Epithelial cell of proximal tubule (primary cell): Measurements from ENCODE around the gene BARHL1. TPM values are rescaled to one million over a fixed set of nuclear protein-coding genes. Genes with fewer than 3 reads are reported as not detected.

Experiments
- DNase-seq: peaks from one replicate; pipeline ENCODE4 v3.0.0-alpha.2; 2011; ENCODE audit warnings: low read depth
- H3K4me3 ChIP-seq: 2 replicates; pipeline ENCODE4 v1.5.1; 2011; ENCODE audit warnings: low read depth, mild to moderate bottlenecking, low read length
- total RNA-seq: library from RNA; depleted of rRNA; stranded (reverse); fragments of >200 nt; gene quantifications from 2 replicates; pipeline ENCODE4 v1.2.3, GENCODE V29; 2015
- TF ChIP-seq, protein P1 (sequence below): conservative IDR thresholded peaks from 2 replicates; pipeline ENCODE4 v1.5.1; 2012; ENCODE audit warnings: low read depth, mild to moderate bottlenecking, low read length

The BARHL1 gene
- total RNA-seq, 1 donor from 2014 or later, result not detected

DNA sequence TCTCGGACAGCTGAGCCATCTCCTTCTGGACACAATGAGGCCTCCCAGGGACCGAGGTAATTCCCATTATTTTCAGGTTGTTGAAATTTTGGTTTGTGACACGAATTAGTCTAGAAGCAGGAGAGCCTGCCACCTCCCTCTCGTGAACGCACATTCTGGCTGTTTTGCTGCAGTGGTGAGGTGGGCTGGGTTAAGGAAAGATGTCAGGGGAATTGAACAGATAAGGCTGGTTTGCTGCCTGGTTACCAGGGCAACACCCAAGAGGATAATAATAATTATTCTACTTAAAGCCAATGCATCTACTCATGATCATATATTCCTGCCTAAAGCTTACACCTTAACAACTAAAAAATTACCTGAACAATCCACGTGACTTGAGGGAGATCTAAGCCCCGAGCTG is 49.3 kb downstream of the BARHL1 start:
- TF ChIP-seq, protein P1, sequence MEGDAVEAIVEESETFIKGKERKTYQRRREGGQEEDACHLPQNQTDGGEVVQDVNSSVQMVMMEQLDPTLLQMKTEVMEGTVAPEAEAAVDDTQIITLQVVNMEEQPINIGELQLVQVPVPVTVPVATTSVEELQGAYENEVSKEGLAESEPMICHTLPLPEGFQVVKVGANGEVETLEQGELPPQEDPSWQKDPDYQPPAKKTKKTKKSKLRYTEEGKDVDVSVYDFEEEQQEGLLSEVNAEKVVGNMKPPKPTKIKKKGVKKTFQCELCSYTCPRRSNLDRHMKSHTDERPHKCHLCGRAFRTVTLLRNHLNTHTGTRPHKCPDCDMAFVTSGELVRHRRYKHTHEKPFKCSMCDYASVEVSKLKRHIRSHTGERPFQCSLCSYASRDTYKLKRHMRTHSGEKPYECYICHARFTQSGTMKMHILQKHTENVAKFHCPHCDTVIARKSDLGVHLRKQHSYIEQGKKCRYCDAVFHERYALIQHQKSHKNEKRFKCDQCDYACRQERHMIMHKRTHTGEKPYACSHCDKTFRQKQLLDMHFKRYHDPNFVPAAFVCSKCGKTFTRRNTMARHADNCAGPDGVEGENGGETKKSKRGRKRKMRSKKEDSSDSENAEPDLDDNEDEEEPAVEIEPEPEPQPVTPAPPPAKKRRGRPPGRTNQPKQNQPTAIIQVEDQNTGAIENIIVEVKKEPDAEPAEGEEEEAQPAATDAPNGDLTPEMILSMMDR, result no peak

DNA sequence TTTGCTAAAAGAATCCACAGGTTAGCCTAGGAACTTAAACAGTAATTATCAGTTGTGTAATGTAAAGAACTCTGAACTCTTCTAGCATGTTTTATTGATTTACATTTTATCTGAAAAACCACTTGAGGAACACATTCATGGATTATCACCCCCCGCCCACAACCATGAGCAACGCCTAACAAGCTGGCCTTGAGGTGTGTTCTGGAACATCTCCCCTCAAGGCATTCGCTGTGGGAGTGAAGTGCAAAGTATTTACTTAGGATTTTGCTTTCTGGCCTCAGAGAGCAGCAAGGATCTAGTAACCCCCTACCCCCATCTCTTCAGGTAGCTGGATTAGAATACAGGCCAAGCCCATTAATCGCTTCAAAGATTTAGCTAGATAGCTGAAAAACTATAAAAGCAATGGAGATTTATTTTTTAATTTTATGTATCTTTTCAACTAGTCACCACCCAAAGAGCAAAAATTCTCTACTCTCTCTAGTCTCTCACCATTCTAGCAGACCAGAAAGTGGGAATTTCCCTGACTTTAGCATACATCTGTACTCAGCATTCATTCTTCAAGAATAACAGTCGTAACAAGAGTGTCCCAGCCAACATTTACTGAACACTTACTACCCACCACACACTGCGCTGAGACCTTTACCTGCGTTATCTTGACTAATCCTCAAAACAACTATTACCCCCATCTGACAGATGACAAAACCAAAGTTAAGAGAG is 50.2 kb downstream of the BARHL1 start:
- TF ChIP-seq, protein P1, result no peak
- no peak for DNase-seq
- no peak overlapping the region for H3K4me3 ChIP-seq

More for the DNA sequence above, 49.3 kb downstream of the BARHL1 start:
- no peak for DNase-seq
- no peak overlapping the region for H3K4me3 ChIP-seq

DNA sequence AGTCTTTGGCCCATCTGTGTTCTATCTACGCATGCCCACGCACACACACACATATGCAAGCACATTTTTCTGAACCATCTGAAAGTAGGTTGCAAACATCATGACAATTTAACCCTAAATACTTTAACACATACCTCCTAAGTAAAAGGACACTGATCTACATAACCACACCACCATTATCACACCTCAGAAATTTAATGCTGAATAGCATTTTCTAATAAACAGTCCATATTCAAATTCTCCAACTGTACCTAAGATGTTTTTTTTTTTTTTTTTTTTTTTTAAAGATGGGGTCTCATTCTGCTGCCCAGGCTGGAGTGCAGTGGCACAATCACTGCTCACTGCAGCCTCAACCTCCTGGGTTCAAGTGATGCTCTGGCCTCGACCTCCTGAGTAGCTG is 51.9 kb downstream of the BARHL1 start:
- TF ChIP-seq, protein P1, result no peak
- DNase-seq, result no peak
- H3K4me3 ChIP-seq, result no peak overlapping the region

DNA sequence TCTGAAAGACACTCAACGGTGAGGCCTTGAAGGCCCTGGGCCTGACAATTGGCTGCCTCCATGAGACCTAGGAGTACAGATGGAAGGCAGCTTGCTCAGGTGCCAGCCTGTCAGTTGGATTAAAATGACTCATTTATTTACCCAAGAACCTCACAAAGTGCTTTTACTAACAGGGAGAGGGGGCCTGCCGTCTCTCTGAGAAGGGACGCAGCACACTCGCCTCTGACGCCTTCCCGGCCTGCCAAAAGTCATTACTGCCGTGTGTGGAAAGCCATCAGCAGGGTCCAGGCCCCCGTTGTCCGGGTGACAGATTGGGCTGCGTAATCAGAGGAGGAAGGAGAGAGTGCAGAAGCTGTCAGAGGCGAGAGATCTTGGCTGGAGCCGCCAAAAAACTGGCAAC is 54.9 kb downstream of the BARHL1 start:
- DNase-seq, result no peak

DNA sequence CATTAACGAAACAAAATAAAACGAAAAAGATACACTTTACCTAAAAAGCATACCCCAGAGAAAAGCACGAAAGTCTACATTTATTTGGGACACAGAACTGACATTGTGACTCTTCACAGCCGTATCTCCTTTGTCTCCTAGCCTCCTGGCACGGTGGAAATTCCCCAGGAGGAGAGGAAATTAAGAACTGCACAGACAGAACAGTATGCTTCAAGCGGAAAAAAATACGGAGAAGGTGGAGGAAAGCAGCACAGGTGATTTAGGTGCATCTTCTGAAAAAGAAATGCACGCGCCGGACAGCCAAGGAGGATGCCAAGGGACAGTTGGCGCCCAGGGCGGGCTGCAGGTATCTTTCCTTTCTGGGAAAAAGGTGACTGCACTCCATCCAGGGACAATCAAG is 55.4 kb downstream of the BARHL1 start:
- no peak overlapping the region for H3K4me3 ChIP-seq
- TF ChIP-seq, protein P1, result no peak
- DNase-seq, result no peak

More for the DNA sequence above, 54.9 kb downstream of the BARHL1 start:
- no peak overlapping the region for H3K4me3 ChIP-seq
- TF ChIP-seq, protein P1, result no peak

DNA sequence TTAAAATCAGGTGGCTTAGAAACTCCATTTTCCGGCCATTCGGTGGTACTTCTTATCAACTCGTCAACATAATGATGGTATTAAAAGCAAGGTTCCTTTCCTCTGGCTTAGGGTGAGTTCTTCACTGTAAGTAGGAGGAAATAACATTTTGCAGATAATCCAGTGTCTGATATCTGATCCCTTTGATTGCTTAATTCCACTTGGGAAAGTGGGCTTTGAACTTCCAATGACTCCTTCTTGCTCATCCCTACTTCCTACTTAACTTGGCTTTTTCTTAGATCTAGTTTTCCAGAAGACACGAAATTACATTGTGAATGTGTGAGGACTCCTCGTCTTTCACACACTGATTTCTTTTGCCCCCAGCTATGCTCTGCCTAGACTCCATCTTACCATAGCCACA is 55.8 kb downstream of the BARHL1 start:
- H3K4me3 ChIP-seq, result no peak overlapping the region
- DNase-seq, result no peak
- TF ChIP-seq, protein P1, result no peak

DNA sequence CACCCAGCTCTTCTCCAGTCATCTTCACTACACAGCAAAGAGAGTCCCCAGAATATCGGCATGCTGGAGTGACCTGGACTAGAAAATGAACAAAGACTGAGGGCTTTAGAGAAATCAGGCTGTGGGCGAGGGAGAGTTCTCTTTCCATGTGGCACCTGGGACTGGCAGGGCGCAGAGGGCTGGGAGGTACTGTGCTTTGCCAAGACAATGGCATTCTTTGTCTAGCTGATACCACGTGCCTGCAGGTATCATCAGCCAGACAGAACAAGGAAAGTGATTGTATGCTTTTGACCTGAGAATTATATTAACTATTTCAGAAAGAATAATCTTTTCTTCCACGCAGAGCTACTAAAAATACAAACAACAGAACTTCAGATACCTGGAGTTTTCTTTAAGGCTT is 56.9 kb downstream of the BARHL1 start:
- no peak for DNase-seq
- TF ChIP-seq, protein P1, result no peak
- no peak overlapping the region for H3K4me3 ChIP-seq
